ENCODE measurements around the gene SMIM36.
"Not testable (repeated sequence)": the region's sequence is repeated elsewhere in the genome, so short reads cannot be mapped to it uniquely, and the experiment has no call there.

Gene SMIM36

DNA sequence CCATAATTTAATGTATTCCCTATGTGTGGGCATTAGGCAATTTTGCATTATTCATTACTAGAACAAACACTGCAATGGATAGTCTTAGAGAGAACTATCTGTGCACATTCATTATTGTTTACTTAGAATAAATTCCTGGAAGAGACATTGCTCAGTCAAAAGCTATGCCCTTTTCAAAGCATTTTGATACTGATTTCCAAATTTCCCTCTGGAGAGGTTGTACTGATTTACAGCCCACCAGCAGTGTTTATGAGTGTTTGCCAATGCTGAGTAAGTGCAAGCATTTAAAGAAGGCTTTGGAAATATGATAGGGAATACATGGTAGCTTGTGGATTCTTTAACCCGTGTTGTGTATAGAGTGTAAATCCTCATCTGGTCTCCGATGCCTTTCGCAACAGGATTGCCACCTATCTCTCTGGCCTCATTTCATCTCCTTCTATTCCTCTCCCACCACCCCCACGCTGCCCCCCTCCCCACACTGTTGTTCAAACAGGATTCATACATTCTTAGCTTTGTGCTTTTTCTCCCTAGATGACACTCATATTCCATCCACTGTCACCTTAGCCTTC lies 56.3 kb downstream of the SMIM36 start:
- no peak for DNase-seq (ENCODE audit: low read depth)

DNA sequence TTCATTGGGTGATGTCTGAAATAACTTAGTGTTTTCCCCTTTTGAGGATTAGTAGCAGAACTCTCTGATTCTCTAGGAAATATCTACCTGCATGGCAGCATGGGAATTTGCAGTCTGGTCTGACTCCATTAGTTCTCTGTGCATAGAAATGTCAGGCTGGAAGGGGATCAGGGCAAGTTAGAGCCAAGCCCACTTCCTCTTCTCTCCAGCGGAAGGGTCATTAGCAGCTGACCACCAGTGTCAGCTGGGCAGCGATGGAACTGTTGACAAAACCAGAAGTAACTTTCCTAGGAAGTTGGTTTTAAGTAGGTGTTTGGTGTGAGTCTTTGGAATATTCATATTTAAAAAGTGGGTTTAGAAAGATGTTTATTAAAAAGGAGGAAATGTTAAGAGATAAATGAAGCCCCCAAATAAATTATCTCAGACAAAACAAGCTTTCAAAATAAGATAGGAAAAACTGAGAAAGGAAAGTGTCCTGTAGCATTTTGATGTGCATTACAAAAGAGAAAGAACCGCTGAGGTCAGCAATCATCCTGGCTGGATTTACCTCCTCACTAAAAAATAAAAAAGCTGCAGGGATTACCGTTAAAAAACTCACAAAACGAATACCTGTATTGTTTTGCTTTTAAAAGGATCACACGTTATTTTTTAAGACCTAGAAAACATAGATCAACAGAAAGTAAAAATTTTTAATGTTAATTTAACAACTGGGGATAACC lies 57.3 kb downstream of the SMIM36 start:
- DNase-seq (ENCODE audit: low read depth), result no peak

DNA sequence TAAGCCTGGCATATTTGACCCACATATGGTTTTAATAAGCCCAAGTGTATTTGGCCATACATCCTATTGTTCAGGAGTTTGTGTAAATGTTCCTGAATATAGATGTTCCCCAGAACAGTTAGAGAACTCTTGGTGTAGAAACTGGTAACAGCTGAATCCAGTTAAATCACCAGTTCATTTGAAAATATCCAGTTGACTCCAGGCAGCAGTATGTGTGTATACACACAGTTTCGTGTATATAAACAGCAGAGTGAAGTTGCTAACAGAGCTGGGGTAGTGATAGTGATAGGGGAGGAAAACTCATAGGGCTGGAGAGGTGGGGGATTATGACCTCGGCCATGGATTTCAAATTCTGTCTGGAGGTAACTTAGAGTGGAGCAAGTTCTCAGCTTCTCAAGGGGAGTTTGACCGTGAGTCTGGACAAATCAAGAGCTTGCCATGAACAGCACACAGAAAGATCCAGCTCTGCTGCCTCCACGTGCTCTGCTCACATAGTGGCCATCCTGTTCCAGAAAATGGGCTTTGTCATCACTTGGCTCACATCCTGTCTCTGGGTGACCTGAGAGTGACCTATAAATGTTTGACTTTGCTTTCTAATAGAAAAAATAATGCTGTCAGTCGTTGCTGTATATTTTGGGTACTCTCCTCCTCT lies 59.0 kb downstream of the SMIM36 start:
- no peak for DNase-seq (ENCODE audit: low read depth)

DNA sequence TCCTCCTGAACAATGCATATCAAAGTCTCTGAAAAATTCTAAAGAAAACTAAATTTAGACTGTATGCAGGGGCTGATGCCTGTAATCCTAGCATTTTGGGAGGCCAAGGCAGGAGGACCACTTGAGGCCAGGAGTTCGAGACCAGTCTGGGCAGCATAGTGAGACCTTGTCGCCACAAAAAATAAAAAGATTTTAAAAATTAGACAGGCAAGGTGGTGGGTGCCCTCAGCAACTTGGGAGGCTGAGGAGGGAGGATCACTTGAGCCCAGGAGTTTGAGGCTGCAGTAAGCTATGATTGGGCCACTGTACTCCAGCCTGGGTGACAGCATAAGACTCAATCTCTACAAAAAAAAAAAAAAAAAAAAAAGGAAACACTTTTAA lies 59.5 kb downstream of the SMIM36 start:
- no peak for DNase-seq (ENCODE audit: low read depth)

DNA sequence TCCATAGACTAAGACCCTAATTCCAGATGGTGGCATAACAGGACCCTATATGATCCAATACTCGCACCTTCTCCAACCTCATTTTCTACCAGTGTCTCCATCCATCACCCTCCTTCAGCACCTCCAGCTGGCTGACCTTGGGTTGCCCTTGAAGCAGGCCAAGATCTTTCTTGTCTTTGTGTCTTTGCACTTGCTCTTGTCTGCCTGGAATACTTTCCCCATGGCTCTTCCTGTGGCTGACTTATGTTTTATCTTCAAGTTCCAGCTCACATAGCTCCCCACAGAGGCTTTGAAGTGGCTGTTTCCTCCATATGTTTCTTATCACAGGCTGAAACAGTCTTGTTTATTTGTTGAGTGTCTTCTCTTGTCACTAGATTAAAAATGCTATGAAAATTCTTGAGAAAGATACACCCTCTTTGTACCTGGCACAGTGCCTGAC lies 60.0 kb downstream of the SMIM36 start:
- no peak for DNase-seq (ENCODE audit: low read depth)

DNA sequence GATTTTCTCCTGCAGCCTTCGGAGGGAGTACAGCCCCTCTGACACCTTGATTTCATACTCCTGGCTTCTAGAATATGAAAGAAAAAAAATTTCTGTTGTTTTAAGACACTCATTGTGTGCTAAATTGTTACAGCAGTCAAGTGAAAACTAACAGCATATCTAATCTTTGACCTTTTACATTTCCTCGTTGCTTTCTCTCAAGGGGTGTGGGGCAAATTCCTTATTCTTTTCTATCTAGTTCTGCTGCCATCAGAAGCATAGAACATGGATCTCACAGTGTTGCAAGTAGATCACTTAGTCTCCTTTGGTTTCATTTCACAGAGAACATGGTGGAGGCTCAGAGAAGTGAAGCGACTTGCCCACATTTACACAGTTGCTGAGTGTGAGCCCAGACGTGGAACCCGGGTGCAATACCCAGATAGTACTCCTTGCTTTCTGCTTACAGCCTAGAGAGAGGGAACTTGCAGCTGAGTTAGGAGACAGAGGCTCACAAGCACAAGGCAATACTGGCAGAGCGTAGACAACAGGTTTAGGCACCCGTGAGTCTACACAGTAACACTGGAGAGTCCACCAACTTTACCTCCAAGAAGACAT lies 60.9 kb downstream of the SMIM36 start:
- DNase-seq (ENCODE audit: low read depth), result no peak

DNA sequence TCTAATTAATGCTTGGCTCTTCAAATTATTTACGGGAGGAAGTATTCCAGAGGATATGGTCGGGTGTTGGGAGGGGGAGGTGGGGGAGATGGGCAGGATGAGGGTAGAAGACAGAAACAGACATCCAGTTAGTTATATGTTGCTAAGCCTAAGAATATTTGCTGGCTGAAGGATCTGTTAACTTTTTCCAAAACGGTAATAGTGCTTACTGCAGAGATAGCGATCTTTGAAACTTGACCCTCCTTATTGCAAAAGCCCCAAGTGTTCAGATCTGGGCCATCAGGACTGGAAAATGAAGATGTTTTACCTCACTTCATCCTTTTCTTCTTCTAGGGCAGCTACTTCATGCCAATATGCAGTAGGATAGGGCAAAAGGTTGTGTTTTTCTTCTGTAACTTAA lies 62.6 kb downstream of the SMIM36 start:
- no peak for DNase-seq (ENCODE audit: low read depth)

DNA sequence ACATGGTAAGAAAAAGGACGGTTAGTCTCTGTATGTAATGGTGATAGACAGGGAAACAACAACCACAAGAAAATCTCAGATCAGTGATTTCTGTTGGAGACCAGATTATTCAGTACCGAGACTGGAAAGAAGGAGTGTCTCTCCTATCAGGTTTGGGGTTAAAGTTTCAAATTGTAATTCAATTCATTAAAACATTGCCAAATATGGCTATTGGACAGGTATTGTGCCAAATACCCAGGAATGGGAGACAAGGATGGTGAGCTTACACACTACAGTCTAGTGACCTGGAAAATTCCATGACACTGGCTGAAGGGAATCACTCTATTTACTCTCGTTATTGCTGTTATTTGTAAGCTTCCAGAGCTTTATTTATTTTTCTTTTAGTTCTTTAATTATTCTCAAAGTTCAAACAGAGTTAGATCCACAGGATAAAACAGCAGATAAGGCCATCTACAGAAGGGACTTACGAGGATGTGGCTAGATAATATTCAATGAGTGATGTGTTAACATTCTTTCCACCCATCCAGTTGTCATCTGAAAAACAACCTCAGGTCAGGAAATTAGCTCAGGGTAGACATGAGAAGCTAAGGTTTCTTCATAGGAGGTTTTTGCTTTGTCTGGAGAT lies 64.6 kb downstream of the SMIM36 start:
- DNase-seq (ENCODE audit: low read depth), result no peak

DNA sequence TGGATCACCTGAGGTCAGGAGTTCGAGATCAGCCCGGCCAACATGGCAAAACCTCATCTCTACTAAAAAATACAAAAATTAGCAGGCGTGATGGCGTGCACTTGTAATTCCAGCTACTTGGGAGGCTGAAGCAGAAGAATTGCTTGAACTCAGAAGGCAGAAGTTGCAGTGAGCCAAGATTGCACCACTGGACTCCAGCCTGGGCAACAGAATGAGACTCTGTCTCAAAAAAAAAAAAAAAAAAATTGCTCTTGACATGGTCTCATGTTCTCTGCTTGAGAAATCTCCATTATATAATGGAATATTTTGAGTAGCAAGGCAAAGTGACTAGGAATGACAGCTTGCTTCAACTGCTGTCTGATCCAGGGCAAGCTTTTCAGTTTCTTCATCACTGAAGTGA lies 65.2 kb downstream of the SMIM36 start:
- DNase-seq (ENCODE audit: low read depth), result not testable (repeated sequence)

DNA sequence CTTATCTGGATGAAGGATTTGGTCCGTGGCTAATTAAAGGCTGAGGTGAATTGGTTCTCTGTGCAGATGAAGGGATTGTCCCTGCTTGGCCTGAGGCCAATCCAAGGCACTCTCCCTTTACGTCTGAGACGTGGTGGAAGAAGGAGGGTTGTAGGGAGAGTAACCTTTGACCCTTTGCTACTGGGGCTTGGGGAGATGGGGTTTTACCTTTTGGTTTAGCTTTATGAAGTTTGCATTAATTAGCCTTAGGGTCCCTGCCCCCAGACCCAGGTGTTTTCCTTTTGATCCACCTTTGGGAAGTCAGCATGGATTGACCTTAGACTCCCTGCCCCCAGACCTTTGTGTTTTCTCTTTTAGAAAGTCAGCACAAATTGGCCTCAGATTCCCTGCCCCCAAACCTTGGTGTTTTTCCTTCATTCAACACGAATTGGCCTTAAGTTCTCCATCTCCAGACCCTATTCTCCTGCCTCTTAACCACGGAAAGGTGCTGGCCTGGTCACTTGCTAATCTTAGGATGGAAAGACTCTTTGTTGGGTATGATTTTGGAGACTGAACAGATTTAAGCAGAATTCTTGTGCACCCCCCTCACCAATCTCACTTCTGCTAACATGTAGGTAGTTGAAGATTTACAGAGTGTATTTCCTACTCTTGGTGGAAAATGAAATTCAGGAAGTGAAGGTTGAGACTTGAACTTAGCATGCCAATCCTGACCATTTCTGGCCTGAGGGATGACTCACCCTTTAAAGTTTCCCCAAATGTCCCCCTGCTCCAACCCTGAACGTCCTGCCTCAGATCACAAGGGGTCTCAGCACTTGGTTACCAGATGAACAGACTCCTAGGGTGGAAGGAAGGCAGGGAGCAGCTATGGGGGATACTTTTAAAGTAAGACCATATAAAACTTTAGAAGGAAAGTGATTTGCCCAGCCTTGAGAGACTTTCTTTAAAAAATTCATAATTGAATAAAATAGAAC lies 66.5 kb downstream of the SMIM36 start:
- DNase-seq (ENCODE audit: low read depth), result no peak

DNA sequence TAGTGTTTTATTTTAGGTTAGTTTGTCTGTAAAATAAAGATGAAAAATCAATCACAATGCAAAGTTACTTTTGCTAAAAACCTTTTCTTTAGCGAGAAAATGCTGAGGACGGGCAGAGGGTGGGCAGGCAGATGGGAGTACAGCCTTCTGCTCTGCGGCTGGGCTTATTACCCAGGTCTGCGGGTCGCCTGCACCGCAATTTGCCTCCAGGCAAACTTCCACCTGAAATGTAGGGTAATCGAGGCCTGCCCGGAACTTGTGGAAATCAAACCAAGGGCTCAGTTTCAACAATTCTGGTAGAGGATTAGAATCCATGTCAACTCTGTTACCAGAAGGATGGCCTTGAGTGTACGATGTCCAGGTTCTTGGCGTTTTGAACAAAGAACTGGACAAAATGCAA lies 67.3 kb downstream of the SMIM36 start:
- no peak for DNase-seq (ENCODE audit: low read depth)

DNA sequence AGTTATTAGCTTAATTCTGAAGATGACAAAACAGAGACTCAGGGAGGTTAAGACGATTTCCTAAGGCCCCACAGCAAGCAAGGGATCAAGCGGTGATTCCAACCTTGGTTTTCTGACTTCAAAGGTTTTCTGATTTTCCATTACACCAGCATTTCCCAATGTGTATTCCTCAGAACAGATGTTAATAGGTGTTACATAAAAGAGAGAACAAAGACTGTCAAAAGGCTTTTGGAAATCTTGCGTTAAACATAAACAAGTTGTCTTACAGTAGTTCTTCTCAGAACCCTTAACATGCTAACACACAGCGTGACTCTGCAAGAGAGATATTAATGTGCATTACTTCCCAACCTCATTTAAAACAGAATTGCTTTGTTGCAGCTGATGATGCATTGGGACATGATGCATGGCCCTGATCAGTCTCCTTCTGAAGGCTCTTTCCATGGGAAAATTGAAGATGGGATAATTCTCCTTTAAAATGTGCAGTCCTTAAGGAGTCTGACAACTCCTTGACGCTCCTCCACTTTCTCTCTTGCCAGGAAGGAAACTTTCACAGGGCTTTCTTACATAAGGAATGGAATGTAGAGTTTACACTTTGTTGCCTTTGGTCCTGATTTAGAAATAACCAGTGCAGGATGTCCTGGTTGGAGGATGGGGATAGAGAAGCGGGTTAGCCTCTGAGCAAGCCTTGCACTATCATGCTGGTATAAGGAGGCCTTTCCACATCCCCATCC lies 68.1 kb downstream of the SMIM36 start:
- no peak for DNase-seq (ENCODE audit: low read depth)

DNA sequence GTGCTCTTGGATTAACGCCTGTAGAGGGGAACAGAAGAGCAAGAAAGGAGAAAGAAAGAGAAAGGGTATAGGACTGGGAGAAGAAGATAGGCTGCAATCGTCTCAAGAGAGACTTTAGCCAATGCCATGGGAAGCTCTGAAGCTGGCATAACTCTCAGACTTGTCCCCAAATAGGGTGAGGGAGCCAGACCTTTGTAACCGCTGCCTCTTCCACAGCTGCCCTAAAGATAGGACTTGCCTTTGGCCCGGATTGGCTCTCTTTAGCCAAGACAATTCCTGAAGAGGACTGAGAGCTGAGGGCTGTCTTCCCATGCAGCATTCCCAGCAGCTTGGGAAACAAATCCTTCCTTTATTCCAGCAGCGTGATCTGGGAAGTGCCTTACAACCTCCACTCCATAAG lies 68.8 kb downstream of the SMIM36 start:
- no peak for DNase-seq (ENCODE audit: low read depth)

DNA sequence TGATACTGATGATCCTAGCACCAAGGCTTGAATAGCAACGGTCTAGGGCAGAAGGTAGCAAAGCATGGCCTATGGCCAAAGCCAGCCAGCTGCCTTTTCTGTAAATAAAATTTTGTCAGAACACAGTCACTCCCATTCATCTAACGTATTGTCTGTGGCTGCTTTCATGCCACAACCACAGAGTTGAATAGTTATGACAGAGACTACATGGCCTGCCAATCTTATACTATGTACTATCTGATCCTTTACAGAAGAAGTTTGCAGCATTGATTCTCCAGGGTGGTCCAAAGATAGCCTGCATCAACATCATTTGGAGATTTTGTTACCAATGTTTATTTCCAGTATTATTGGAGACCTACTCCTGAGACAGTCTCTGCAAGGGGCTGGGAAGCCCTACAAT lies 69.7 kb downstream of the SMIM36 start:
- DNase-seq (ENCODE audit: low read depth), result no peak

DNA sequence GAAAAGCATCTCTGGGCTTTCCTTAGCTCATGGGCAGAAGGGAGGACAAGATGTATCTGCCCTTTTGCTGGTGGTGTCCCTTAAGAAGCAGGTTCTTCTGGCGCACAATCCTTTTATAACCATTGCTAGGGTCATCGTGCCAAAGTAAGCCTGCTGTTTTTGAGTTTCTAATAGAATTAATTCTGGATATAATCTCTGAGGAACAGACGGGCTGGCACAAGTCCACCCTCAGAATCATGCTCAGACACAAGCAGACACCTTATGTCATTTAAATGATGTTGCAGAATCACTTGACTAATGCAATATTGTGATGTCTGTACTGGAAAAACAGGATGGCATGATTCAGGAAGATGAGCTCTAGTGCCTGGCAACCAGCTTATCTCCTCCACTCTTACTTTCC lies 70.9 kb downstream of the SMIM36 start:
- no peak for DNase-seq (ENCODE audit: low read depth)

DNA sequence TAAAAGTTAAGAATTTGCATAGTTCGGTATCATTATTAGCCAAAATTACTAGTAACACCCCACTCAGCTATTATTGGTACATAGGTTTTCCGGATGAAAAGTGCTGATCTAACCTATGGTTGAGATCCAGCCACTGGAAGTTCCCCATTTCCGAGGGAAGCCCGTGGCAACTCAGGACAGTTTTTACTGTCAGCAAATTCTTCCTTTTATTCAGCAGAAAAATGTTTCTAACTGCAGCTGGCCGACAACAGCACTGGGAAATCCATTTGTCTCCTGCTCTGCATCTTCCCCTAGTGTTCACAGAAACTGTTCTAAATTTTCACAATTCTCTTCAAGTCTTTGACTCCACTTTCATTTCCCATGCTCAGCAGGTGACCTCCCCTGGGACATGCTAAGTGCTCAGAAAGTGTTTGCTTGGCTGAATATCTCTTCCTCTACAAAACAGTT lies 74.1 kb downstream of the SMIM36 start:
- DNase-seq (ENCODE audit: low read depth), result no peak

DNA sequence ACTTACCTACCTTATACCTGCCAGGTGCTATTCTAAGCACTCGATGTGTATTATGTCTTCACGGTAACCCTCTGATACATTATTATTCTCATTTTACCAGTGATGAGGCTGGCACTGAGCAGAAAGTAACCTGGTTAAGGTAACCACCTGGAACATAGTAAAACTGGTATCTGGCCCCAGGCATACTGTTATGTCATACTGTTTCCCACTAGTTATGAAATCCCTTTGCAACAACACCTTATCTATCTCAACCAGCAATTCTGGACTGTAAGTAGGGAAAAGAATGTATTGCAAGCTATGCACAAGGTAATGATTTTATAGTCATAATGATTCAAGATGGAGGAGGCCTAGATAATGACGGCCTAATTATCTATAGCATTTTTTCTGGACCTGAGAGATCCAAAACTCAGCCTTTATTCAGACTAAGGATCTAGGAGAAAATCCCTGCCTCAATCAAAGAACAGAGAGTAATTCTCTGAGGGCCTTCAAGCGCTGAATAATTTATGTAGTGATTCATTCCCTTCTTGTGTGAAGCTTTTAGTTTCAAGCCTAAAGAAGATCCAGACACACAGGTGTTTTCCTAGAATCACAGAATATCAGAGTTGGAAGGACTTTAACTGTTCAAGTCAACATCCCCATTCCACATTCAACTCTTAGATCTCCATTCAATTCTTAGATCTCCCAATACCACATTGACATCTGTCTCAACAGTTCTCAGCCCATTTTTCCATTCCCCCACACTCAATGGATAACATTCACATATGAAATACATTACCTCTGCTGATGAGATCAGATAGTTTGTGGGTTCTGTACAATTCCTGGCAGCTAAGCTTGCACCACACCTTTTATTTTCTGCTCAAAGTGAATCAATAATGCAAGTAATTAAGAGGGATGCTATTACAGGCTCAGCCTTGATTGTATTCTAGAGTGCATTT lies 74.8 kb downstream of the SMIM36 start:
- no peak for DNase-seq (ENCODE audit: low read depth)

DNA sequence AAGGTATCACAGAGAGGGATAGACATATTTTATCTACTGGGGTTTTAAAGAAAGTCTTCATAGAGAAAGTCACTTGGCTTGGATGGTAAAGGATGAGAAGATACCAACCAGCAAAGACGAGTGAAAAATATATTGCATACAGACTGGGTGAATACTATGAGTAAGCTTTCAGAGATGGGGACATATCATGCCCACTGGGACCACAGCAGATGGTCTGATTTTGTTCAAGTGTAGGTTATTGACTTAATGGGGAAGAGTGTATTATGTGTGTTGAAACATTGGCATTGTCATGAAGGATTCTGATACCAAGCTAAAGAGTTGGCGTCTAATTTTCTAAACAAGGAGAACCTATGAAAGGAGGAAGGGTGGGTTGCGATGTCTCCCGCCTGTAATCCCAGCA lies 75.8 kb downstream of the SMIM36 start:
- no peak for DNase-seq (ENCODE audit: low read depth)

DNA sequence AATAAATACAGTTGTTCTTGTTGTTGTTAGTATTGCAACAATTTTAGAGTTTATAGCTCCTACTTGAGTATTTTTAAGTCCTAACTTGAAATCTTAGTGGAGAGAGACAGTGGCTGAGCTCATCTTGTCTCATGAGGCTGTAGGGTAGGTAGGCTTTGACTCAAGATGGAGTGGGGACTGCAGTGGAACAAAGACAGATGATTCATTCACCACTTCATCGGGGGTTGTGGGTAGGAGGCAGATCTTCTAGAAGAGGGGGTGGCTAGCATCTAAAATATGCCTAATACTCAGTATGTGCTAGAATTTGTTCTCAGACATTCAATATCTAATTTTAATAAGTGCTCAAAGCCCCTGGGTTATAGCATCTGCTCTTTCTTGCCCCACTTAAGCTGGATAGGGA lies 76.5 kb downstream of the SMIM36 start:
- no peak for DNase-seq (ENCODE audit: low read depth)

All from stimulated activated CD8-positive, alpha-beta memory T cell treated with anti-CD3 and anti-CD28 coated beads, Interleukin-12 subunit alpha, Interleukin-12 subunit beta, amount 100 ng/mL, for 1 hour (primary cell).